GM23338 (cell line): ENCODE data around the gene CCDC187. TPM values are rescaled to one million over a fixed set of nuclear protein-coding genes. Genes with fewer than 3 reads are reported as not detected.

Experiments
- CREB1 ChIP-seq: fragments of 250-450 bp; sonication (Bioruptor Pico); IDR thresholded peaks from 2 replicates; pipeline ENCODE4 v1.5.0; 2020; ENCODE audit warnings: low read depth, mild to moderate bottlenecking, moderate library complexity
- EZH2 ChIP-seq: fragments of 200-600 bp; sonication (generic); IDR thresholded peaks from one replicate; pipeline ENCODE4 v1.8.0; 2017; ENCODE audit warnings: antibody characterized with exemption, mild to moderate bottlenecking, low read depth; ENCODE audit not compliant: unreplicated experiment
- EZH2phosphoT487 ChIP-seq: fragments of 200-600 bp; sonication (generic); IDR thresholded peaks from one replicate; pipeline ENCODE4 v1.8.1; 2018; ENCODE audit warnings: antibody characterized with exemption; ENCODE audit not compliant: unreplicated experiment
- JUNB ChIP-seq: IDR thresholded peaks from one replicate; pipeline ENCODE4 v1.6.1; 2016; ENCODE audit warnings: antibody characterized with exemption; ENCODE audit not compliant: unreplicated experiment
- POLR2AphosphoS5 ChIP-seq: IDR thresholded peaks from 2 replicates; pipeline ENCODE4 v1.6.1; 2016; ENCODE audit warnings: antibody characterized with exemption, low read depth
- ZNF114 ChIP-seq: fragments of 250-450 bp; sonication (Bioruptor Pico); IDR thresholded peaks from 2 replicates; pipeline ENCODE4 v1.5.0; 2020; ENCODE audit warnings: mild to moderate bottlenecking, moderate library complexity
- ZNF331 ChIP-seq: fragments of 250-450 bp; sonication (Bioruptor Pico); IDR thresholded peaks from 2 replicates; pipeline ENCODE4 v1.5.0; 2020; ENCODE audit warnings: low read depth, mild to moderate bottlenecking, moderate library complexity
- polyA plus RNA-seq: library from polyadenylated mRNA; unstranded; fragments of >200 nt; fragmentation: Nextera tagmentation; extraction: Ambion mirVana; gene quantifications from 2 replicates; pipeline ENCODE4 v1.2.1, GENCODE V29; 2016
- total RNA-seq: library from RNA; depleted of rRNA; stranded (reverse); fragments of >200 nt; shearing (Covaris generic); gene quantifications from 2 replicates; pipeline ENCODE4 v1.2.3, GENCODE V29; 2014
- TF ChIP-seq, protein P1 (sequence below): fragments of 250-450 bp; sonication (Bioruptor Pico); IDR thresholded peaks from 2 replicates; pipeline ENCODE4 v1.5.0; 2020; ENCODE audit warnings: mild to moderate bottlenecking, moderate library complexity
- TF ChIP-seq, protein P2 (sequence below), 2 experiments: fragments of 200-600 bp in 1 of 2; sonication (generic) in 1 of 2; conservative IDR thresholded peaks; 2 replicates each; pipeline versions ENCODE4 v1.5.1 to v1.6.1; 2016 to 2017; ENCODE audit warnings: antibody characterized with exemption in 2 of 2, low read depth in 2 of 2, mild to moderate bottlenecking in 2 of 2, moderate library complexity in 1 of 2

Gene CCDC187
- total and polyA plus RNA-seq, 2 experiments from 2014 or later = 0.14 TPM; not detected in 1

DNA sequence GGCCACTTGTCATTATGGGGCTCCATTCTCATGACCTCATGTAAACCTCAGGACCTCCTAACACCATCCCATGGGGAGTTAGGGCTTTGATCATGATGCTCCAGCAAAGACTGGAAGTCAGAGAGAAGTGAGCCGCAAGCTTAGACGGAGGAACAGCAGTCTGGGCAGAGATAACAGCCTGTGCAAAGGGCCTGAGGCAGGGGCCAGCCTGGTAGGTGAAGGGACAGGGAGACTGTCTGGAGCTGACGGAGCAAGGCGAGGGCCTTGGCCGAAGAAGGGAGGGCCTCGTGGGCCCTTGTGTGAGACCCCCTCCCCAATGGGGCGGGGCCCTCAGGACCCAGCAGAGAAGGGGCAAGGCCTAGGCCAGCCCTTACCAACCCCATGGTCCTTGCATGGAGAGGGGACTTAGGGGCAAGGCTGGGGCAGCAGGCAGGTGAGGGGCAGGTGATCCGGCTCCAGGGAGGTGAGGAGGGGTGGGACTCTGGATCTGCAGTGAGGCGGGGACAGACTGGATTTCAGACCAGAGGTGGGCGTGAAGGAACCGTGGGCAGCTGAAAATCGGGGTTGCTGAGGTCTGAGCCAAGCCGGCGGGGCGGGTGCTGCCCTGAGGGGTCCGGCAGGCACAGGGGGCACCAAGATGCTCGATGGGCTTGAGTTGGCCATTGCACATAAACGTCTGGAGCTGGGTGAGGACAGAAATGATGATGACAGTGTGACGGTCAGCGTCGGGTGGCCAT is 40.8 kb upstream of the CCDC187 start (continued):
- TF ChIP-seq, protein P1, sequence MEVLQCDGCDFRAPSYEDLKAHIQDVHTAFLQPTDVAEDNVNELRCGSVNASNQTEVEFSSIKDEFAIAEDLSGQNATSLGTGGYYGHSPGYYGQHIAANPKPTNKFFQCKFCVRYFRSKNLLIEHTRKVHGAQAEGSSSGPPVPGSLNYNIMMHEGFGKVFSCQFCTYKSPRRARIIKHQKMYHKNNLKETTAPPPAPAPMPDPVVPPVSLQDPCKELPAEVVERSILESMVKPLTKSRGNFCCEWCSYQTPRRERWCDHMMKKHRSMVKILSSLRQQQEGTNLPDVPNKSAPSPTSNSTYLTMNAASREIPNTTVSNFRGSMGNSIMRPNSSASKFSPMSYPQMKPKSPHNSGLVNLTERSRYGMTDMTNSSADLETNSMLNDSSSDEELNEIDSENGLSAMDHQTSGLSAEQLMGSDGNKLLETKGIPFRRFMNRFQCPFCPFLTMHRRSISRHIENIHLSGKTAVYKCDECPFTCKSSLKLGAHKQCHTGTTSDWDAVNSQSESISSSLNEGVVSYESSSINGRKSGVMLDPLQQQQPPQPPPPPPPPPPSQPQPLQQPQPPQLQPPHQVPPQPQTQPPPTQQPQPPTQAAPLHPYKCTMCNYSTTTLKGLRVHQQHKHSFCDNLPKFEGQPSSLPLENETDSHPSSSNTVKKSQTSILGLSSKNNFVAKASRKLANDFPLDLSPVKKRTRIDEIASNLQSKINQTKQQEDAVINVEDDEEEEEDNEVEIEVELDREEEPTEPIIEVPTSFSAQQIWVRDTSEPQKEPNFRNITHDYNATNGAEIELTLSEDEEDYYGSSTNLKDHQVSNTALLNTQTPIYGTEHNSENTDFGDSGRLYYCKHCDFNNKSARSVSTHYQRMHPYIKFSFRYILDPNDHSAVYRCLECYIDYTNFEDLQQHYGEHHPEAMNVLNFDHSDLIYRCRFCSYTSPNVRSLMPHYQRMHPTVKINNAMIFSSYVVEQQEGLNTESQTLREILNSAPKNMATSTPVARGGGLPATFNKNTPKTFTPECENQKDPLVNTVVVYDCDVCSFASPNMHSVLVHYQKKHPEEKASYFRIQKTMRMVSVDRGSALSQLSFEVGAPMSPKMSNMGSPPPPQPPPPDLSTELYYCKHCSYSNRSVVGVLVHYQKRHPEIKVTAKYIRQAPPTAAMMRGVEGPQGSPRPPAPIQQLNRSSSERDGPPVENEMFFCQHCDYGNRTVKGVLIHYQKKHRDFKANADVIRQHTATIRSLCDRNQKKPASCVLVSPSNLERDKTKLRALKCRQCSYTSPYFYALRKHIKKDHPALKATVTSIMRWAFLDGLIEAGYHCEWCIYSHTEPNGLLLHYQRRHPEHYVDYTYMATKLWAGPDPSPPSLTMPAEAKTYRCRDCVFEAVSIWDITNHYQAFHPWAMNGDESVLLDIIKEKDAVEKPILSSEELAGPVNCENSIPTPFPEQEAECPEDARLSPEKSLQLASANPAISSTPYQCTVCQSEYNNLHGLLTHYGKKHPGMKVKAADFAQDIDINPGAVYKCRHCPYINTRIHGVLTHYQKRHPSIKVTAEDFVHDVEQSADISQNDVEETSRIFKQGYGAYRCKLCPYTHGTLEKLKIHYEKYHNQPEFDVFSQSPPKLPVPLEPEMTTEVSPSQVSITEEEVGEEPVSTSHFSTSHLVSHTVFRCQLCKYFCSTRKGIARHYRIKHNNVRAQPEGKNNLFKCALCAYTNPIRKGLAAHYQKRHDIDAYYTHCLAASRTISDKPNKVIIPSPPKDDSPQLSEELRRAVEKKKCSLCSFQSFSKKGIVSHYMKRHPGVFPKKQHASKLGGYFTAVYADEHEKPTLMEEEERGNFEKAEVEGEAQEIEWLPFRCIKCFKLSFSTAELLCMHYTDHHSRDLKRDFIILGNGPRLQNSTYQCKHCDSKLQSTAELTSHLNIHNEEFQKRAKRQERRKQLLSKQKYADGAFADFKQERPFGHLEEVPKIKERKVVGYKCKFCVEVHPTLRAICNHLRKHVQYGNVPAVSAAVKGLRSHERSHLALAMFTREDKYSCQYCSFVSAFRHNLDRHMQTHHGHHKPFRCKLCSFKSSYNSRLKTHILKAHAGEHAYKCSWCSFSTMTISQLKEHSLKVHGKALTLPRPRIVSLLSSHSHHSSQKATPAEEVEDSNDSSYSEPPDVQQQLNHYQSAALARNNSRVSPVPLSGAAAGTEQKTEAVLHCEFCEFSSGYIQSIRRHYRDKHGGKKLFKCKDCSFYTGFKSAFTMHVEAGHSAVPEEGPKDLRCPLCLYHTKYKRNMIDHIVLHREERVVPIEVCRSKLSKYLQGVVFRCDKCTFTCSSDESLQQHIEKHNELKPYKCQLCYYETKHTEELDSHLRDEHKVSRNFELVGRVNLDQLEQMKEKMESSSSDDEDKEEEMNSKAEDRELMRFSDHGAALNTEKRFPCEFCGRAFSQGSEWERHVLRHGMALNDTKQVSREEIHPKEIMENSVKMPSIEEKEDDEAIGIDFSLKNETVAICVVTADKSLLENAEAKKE (CRISPR knock-in tag) = no peak
- TF ChIP-seq CREB1 (no peak), POLR2AphosphoS5 (no peak), ZNF331 (CRISPR knock-in tag) (no peak), EZH2phosphoT487 (no peak), EZH2 (no peak), ZNF114 (CRISPR knock-in tag) (no peak), JUNB (no peak)
- TF ChIP-seq, protein P2, sequence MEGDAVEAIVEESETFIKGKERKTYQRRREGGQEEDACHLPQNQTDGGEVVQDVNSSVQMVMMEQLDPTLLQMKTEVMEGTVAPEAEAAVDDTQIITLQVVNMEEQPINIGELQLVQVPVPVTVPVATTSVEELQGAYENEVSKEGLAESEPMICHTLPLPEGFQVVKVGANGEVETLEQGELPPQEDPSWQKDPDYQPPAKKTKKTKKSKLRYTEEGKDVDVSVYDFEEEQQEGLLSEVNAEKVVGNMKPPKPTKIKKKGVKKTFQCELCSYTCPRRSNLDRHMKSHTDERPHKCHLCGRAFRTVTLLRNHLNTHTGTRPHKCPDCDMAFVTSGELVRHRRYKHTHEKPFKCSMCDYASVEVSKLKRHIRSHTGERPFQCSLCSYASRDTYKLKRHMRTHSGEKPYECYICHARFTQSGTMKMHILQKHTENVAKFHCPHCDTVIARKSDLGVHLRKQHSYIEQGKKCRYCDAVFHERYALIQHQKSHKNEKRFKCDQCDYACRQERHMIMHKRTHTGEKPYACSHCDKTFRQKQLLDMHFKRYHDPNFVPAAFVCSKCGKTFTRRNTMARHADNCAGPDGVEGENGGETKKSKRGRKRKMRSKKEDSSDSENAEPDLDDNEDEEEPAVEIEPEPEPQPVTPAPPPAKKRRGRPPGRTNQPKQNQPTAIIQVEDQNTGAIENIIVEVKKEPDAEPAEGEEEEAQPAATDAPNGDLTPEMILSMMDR (conservative IDR thresholded peaks at IDR 0.05; ENCODE audit: low read depth in 2 of 2) = no peak
